Effector memory CD8-positive, alpha-beta T cell (primary cell): ENCODE data around the gene ZNF524.
A peak's percentile ranks its signal among the peaks of the same experiment; 100 is the strongest.

Source experiments
- ATAC-seq: fragments of 150-1000 bp; cut with Tn5 transposase; replicated peaks from 2 replicates; pipeline ENCODE4 v1.10.0; 2021; ENCODE audit warnings: mild to moderate bottlenecking, moderate library complexity
- DNase-seq, 3 experiments: peaks; one replicate each; pipeline ENCODE4 v3.0.0; 2021
- H3K27ac Mint-ChIP-seq, 2 donors: one replicate each; pipeline ENCODE4 v1.8.0; 2022; ENCODE audit warnings: mild to moderate bottlenecking in 2 of 2, mixed read lengths in 2 of 2, moderate library complexity in 2 of 2
- H3K27me3 Mint-ChIP-seq, 2 donors: one replicate each; pipeline ENCODE4 v1.8.0; 2022; ENCODE audit warnings: mixed read lengths in 2 of 2
- H3K36me3 Mint-ChIP-seq: one replicate; pipeline ENCODE4 v1.8.0; 2022; ENCODE audit warnings: mild to moderate bottlenecking, moderate library complexity, mixed read lengths; ENCODE audit not compliant: insufficient read depth
- H3K4me1 Mint-ChIP-seq, 2 donors: one replicate each; pipeline ENCODE4 v1.8.0; 2022; ENCODE audit warnings: low read depth in 2 of 2, mixed read lengths in 2 of 2
- H3K4me3 Mint-ChIP-seq, 2 donors: one replicate each; pipeline ENCODE4 v1.8.0; 2022; ENCODE audit warnings: mild to moderate bottlenecking in 2 of 2, mixed read lengths in 2 of 2, moderate library complexity in 2 of 2
- H3K9me3 Mint-ChIP-seq, 2 donors: one replicate each; pipeline ENCODE4 v1.8.0; 2022; ENCODE audit warnings: mixed read lengths in 2 of 2

ZNF524 gene

GRCh38 chr19:55613396-55613795 is 13.3 kb downstream of the ZNF524 start:
- peaks cover 24 to 28% of the 10 kb centered on the region in 2 donors for H3K4me1 Mint-ChIP-seq
- no peaks in the 10 kb centered on the region for H3K9me3 Mint-ChIP-seq
- H3K36me3 Mint-ChIP-seq, result peaks cover 28% of the 10 kb centered on the region
- DNase-seq (no peak), ATAC-seq (no peak)
- H3K4me3 Mint-ChIP-seq, result no peak overlapping the region
- H3K27me3 Mint-ChIP-seq, result no peaks in the 10 kb centered on the region
- H3K27ac Mint-ChIP-seq, result no peak overlapping the region

GRCh38 chr19:55613930-55614710 is 14.0 kb downstream of the ZNF524 start:
- H3K9me3 Mint-ChIP-seq, result no peaks in the 10 kb centered on the region
- ATAC-seq, result no peak

GRCh38 chr19:55614711-55615542 is 14.8 kb downstream of the ZNF524 start:
- H3K36me3 Mint-ChIP-seq, result peaks cover 26% of the 10 kb centered on the region
- no peaks in the 10 kb centered on the region for H3K27me3 Mint-ChIP-seq
- peaks cover 12 to 22% of the 10 kb centered on the region in 2 donors for H3K4me1 Mint-ChIP-seq
- H3K9me3 Mint-ChIP-seq, result no peaks in the 10 kb centered on the region
- no peak for DNase-seq
- no peak for ATAC-seq
- H3K27ac Mint-ChIP-seq, result no peak overlapping the region
- no peak overlapping the region for H3K4me3 Mint-ChIP-seq

More at GRCh38 chr19:55613930-55614710, 14.0 kb downstream of the ZNF524 start:
- Mint-ChIP-seq H3K27me3 (no peaks in the 10 kb centered on the region), H3K36me3 (peaks cover 28% of the 10 kb centered on the region), H3K27ac (no peak overlapping the region), H3K4me3 (no peak overlapping the region), H3K4me1 (peaks cover 20 to 27% of the 10 kb centered on the region in 2 donors)
- DNase-seq, result no peak

DNA sequence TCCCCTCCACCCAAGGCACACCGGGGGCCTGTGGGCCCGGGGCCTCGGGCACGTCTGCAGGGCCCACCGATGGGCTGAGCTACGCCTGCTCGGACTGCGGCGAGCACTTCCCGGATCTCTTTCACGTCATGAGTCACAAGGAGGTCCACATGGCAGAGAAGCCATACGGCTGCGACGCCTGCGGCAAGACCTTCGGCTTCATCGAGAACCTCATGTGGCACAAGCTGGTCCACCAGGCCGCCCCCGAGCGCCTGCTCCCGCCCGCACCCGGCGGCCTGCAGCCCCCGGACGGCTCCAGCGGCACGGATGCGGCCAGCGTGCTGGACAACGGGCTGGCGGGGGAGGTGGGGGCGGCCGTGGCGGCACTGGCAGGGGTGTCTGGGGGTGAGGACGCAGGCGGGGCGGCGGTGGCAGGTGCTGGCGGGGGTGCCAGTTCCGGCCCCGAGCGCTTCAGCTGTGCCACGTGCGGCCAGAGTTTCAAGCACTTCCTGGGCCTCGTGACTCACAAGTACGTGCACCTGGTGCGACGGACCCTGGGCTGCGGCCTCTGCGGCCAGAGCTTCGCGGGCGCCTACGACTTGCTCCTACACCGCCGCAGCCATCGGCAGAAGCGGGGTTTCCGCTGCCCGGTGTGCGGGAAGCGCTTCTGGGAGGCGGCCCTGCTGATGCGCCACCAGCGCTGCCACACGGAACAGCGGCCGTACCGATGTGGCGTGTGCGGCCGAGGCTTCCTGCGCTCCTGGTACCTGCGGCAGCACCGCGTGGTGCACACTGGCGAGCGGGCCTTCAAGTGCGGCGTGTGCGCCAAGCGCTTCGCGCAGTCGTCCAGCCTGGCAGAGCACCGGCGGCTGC is 15.7 kb downstream of the ZNF524 start:
- peaks cover 13 to 20% of the 10 kb centered on the region in 2 donors for H3K4me1 Mint-ChIP-seq
- no peaks in the 10 kb centered on the region for H3K9me3 Mint-ChIP-seq
- H3K27ac Mint-ChIP-seq, result no peak overlapping the region
- peaks cover 18% of the 10 kb centered on the region for H3K36me3 Mint-ChIP-seq
- DNase-seq (no peak), ATAC-seq (no peak)
- no peaks in the 10 kb centered on the region for H3K27me3 Mint-ChIP-seq
- H3K4me3 Mint-ChIP-seq, result no peak overlapping the region

- DNase-seq, result no peak
- H3K4me1 Mint-ChIP-seq, result peaks cover 13 to 20% of the 10 kb centered on the region in 2 donors
These were observed 16.3 kb downstream of the ZNF524 start for GRCh38 chr19:55616395-55616875.

GRCh38 chr19:55617426-55617825 is 17.3 kb downstream of the ZNF524 start:
- Mint-ChIP-seq H3K9me3 (no peaks in the 10 kb centered on the region), H3K36me3 (peaks cover 17% of the 10 kb centered on the region), H3K27me3 (no peaks in the 10 kb centered on the region), H3K4me1 (peaks cover 10 to 15% of the 10 kb centered on the region in 2 donors), H3K4me3 (no peak overlapping the region), H3K27ac (no peak overlapping the region)
- ATAC-seq (no peak), DNase-seq (no peak)

More at GRCh38 chr19:55616395-55616875, 16.3 kb downstream of the ZNF524 start:
- Mint-ChIP-seq H3K27me3 (no peaks in the 10 kb centered on the region), H3K27ac (no peak overlapping the region), H3K9me3 (no peaks in the 10 kb centered on the region), H3K36me3 (peaks cover 17% of the 10 kb centered on the region), H3K4me3 (no peak overlapping the region)
- ATAC-seq, result no peak

DNA sequence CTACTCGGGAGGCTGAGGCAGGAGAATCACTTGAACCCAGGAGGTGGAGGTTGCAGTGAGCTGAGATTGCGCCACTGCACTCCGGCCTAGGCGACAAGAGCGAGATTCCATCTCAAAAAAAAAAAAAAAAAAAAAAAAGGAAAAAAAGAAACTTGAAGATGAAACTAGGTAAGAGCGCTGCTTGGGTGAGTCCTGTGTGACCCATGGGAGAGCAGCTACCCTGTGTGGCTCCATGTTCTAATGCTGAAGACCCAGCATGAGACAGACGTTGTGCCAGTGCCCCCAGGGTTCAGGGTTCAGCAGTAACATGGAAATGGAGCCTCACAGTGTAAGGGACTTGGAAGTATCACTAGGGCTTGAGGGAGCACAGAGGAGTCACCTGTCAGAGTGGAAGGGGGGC is 18.3 kb downstream of the ZNF524 start:
- peaks cover 6 to 8% of the 10 kb centered on the region in 2 donors for H3K4me1 Mint-ChIP-seq
- no peak overlapping the region for H3K27ac Mint-ChIP-seq
- H3K4me3 Mint-ChIP-seq, result no peak overlapping the region

DNA sequence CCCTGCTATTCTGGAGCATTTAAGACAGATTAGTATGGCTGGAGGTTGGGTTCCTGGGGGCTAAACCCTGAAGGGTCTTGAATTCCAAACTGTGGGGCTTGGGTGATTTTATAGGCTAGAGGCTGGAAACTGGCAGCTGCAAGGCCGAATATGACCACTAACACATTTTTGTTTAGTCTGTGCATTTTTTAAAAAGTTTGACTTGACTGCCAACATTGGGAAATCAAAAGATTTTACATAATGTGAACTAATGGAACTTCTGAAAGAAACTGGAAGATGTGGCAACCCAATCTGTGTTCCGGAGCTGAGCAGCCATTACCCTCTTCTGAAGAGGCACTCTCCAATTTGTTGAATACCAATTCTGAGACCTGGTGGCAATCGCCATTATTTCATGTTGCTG is 19.2 kb downstream of the ZNF524 start:
- DNase-seq (no peak), ATAC-seq (no peak)
- H3K27me3 Mint-ChIP-seq, result no peaks in the 10 kb centered on the region
- H3K9me3 Mint-ChIP-seq, result no peaks in the 10 kb centered on the region
- H3K36me3 Mint-ChIP-seq, result peaks cover 23% of the 10 kb centered on the region
- H3K4me3 Mint-ChIP-seq, result no peak overlapping the region
- H3K4me1 Mint-ChIP-seq, result peaks cover 11 to 13% of the 10 kb centered on the region in 2 donors
- no peak overlapping the region for H3K27ac Mint-ChIP-seq

More for the DNA sequence above, 18.3 kb downstream of the ZNF524 start:
- Mint-ChIP-seq H3K27me3 (no peaks in the 10 kb centered on the region), H3K9me3 (no peaks in the 10 kb centered on the region), H3K36me3 (peaks cover 17% of the 10 kb centered on the region)
- DNase-seq, result no peak
- ATAC-seq, result no peak

DNA sequence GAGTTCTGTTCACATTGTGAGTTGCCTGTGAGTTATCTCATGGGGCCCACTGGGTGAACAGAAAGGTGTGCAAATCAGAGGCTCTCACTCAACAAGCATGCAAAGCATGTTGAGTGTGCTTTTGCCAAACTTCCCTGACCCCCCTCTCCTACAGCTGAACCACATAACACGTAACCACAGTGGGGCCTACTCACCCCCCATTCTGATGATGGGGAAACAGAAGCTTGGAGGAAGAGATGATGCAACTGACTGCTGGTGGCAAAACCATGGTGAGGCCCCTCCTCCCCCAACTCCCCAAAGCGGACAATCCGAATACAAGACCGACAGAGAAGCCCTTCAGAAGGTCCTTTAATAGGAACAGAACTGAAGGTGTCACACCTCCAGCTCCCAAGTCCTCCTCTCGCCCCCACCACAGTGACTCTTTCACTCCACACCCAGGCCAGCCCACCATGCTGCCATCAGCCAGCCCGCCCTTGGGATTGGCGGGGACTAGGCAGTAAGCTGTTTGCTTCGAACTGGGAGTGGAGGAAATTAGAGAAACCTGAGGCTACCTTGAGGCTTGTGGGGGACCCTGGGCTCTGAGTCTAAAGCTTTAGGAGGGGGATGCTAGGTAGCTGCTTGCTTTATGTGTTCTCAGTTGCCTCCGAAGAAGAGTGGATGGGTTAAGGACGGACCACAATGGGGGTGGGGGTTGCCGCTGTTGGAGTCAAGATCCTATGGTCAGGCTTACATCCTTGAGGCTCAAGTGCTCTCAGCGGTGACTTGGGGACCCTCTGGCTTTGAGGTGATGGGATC is 20.5 kb downstream of the ZNF524 start:
- Mint-ChIP-seq H3K4me3 (no peak overlapping the region), H3K27ac (peak overlapping the region in 1 of 2 donors; percentile 44), H3K9me3 (no peaks in the 10 kb centered on the region), H3K27me3 (no peaks in the 10 kb centered on the region), H3K4me1 (peaks cover 14 to 21% of the 10 kb centered on the region in 2 donors), H3K36me3 (peaks cover 32% of the 10 kb centered on the region)
- DNase-seq, result no peak
- ATAC-seq, result no peak

DNA sequence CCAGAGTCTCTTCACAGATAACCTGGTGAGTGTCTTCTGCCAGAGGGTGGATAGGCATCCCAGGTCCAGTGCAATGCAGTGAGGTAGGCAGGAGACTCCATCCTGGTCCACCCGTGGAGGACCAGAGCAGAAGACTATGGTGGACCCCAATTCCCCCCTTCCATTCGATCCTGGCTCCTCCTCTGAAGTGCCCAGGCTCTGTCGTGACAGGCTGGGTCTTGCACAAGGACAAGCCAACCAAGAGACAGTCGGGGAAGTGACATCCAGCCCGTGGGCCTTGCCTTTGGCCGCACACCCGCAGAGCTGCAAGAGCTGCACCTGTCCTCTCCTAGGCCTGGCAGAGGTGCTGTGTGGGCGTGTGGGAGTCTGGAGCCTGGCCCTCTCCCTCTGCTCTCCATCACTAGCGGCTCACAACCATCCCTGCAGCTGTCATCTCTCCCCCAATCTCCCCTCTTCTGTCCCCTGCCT is 21.2 kb downstream of the ZNF524 start:
- no peak overlapping the region for H3K27ac Mint-ChIP-seq
- no peak for DNase-seq
- H3K4me1 Mint-ChIP-seq, result peaks cover 15 to 26% of the 10 kb centered on the region in 2 donors
- no peaks in the 10 kb centered on the region for H3K9me3 Mint-ChIP-seq
- H3K27me3 Mint-ChIP-seq, result no peaks in the 10 kb centered on the region
- no peak for ATAC-seq
- peaks cover 36% of the 10 kb centered on the region for H3K36me3 Mint-ChIP-seq
- no peak overlapping the region for H3K4me3 Mint-ChIP-seq

- Mint-ChIP-seq H3K27ac (no peak overlapping the region), H3K4me1 (peaks cover 20 to 32% of the 10 kb centered on the region in 2 donors), H3K4me3 (no peak overlapping the region), H3K9me3 (no peaks in the 10 kb centered on the region), H3K36me3 (peaks cover 34% of the 10 kb centered on the region), H3K27me3 (no peaks in the 10 kb centered on the region)
- DNase-seq, result no peak
- no peak for ATAC-seq
These were observed 21.7 kb downstream of the ZNF524 start for GRCh38 chr19:55621673-55622231.
